Osteoblast (primary cell): ENCODE measurements around the gene PSTPIP1. TPM values are rescaled to one million over a fixed set of nuclear protein-coding genes. Genes with fewer than 3 reads are reported as not detected.
A peak's percentile ranks its signal among the peaks of the same experiment; 100 is the strongest.

Experiments used
- DNase-seq: peaks from one replicate; pipeline ENCODE4 v3.0.0; 2011; ENCODE audit warnings: low spot score, mixed read lengths; ENCODE audit not compliant: insufficient read length; ENCODE audit errors: missing footprints
- H2AFZ ChIP-seq: 2 replicates; pipeline ENCODE4 v1.6.0; 2011; ENCODE audit warnings: mild to moderate bottlenecking, low read length
- H3K27ac ChIP-seq: 2 replicates; pipeline ENCODE4 v1.5.1; 2011; ENCODE audit warnings: mild to moderate bottlenecking, low read depth, low read length, moderate library complexity
- H3K27me3 ChIP-seq: 2 replicates; pipeline ENCODE4 v1.6.0; 2012; ENCODE audit warnings: mild to moderate bottlenecking, control low read depth, inconsistent platforms, low read length, moderate library complexity; ENCODE audit not compliant: insufficient read depth
- H3K36me3 ChIP-seq: 2 replicates; pipeline ENCODE4 v1.5.1; 2011; ENCODE audit warnings: mild to moderate bottlenecking, low read length, control low read depth, moderate library complexity; ENCODE audit not compliant: insufficient read depth
- H3K4me1 ChIP-seq: 2 replicates; pipeline ENCODE4 v1.5.1; 2011; ENCODE audit warnings: mild to moderate bottlenecking, low read length, control low read depth, moderate library complexity; ENCODE audit not compliant: insufficient read depth
- H3K4me2 ChIP-seq: 2 replicates; pipeline ENCODE4 v1.6.0; 2011; ENCODE audit warnings: mild to moderate bottlenecking, low read length; ENCODE audit not compliant: insufficient read depth
- H3K4me3 ChIP-seq: fragments of 200-600 bp; sonication (generic); 3 replicates; pipeline ENCODE4 v1.5.1; 2012; ENCODE audit warnings: mild to moderate bottlenecking, low read length, inconsistent platforms; ENCODE audit not compliant: insufficient read depth
- H3K79me2 ChIP-seq: 2 replicates; pipeline ENCODE4 v1.6.0; 2012; ENCODE audit warnings: mild to moderate bottlenecking, low read length, control low read depth, inconsistent platforms; ENCODE audit not compliant: insufficient read depth
- H3K9me3 ChIP-seq: 2 replicates; pipeline ENCODE4 v1.5.1; 2011; ENCODE audit warnings: low read depth, low read length, control low read depth
- H4K20me1 ChIP-seq: 2 replicates; pipeline ENCODE4 v1.6.0; 2012; ENCODE audit warnings: mild to moderate bottlenecking, low read length, control low read depth; ENCODE audit not compliant: insufficient read depth
- total RNA-seq: library from RNA; depleted of rRNA; stranded (reverse); fragments of >200 nt; gene quantifications from 2 replicates; pipeline ENCODE4 v1.2.3, GENCODE V29; 2012
- TF ChIP-seq, protein P1 (sequence below): IDR thresholded peaks from 2 replicates; pipeline ENCODE4 v1.5.1; 2011; ENCODE audit warnings: mild to moderate bottlenecking, low read depth, low read length, moderate library complexity; ENCODE audit errors: extremely low read depth

Gene PSTPIP1
- total RNA-seq, 1 donor: not detected

DNA sequence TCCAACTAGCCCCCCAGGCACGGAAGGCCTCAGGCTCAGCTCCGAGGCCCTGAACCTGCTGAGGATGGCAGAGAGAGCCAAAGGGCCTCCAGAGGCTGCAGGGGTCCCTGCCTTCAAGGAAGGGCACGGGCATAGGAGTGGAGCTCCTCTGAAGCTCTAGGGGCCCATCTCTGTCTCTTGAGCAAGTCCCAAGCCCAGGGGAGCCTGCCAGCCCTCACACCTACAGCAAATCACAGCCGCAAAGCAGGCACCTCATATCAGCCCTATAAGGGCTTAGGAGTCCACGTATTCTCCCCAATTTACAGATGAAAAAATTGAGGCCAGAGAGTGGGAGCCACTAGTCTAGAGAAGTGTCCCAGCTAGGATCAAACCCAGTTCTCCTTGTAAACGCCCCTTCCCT is 14.2 kb downstream of the PSTPIP1 start:
- Histone ChIP-seq H3K4me1 (no peaks in the 10 kb centered on the region), H3K36me3 (no peaks in the 10 kb centered on the region), H3K4me3 (no peak overlapping the region), H3K79me2 (no peaks in the 10 kb centered on the region), H3K9me3 (no peaks in the 10 kb centered on the region), H3K27me3 (peaks cover 9% of the 10 kb centered on the region), H2AFZ (no peak overlapping the region), H4K20me1 (no peaks in the 10 kb centered on the region), H3K4me2 (no peak overlapping the region), H3K27ac (no peak overlapping the region)
- TF ChIP-seq, protein P1, sequence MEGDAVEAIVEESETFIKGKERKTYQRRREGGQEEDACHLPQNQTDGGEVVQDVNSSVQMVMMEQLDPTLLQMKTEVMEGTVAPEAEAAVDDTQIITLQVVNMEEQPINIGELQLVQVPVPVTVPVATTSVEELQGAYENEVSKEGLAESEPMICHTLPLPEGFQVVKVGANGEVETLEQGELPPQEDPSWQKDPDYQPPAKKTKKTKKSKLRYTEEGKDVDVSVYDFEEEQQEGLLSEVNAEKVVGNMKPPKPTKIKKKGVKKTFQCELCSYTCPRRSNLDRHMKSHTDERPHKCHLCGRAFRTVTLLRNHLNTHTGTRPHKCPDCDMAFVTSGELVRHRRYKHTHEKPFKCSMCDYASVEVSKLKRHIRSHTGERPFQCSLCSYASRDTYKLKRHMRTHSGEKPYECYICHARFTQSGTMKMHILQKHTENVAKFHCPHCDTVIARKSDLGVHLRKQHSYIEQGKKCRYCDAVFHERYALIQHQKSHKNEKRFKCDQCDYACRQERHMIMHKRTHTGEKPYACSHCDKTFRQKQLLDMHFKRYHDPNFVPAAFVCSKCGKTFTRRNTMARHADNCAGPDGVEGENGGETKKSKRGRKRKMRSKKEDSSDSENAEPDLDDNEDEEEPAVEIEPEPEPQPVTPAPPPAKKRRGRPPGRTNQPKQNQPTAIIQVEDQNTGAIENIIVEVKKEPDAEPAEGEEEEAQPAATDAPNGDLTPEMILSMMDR: no peak
- peak; percentile 58 for DNase-seq

DNA sequence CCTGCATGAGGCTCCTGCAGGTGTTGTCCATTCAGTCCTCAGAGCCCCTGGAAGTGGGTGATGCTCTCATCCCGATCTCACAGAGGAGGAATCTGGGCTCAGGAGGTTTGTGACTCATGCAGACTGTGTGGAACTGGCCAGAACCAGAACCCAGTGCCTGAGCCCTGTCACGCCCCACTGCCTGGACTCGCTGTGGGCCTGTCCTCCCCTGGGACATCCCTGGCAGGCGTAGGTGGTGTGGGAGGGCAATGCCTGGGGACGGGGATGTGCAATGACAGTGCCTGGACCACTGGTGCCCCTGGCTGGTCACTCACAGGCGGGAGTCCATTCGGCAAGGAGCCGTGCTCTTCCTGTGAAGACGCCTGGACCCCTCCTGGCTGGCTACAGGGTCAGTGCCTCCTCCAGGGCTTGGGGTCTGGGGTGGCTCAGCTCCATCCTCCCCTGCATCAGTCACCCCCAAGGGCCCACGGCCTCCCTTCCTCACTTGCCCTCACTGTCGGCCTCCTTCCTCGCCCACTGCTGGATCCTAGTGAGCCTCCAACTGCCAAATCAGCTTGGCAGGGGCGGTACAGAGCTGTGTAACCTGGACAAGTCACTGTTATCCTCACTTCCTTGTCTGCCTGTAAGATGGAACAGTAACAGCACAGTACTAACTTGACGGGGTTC is 14.9 kb downstream of the PSTPIP1 start:
- DNase-seq: peak; percentile 94
- Histone ChIP-seq H3K27ac (no peak overlapping the region), H3K36me3 (no peaks in the 10 kb centered on the region), H3K27me3 (peaks cover 9% of the 10 kb centered on the region), H3K9me3 (no peaks in the 10 kb centered on the region), H4K20me1 (no peaks in the 10 kb centered on the region), H3K79me2 (no peaks in the 10 kb centered on the region), H3K4me1 (no peaks in the 10 kb centered on the region), H3K4me3 (no peak overlapping the region), H2AFZ (no peak overlapping the region), H3K4me2 (no peak overlapping the region)
- TF ChIP-seq, protein P1: no peak

DNA sequence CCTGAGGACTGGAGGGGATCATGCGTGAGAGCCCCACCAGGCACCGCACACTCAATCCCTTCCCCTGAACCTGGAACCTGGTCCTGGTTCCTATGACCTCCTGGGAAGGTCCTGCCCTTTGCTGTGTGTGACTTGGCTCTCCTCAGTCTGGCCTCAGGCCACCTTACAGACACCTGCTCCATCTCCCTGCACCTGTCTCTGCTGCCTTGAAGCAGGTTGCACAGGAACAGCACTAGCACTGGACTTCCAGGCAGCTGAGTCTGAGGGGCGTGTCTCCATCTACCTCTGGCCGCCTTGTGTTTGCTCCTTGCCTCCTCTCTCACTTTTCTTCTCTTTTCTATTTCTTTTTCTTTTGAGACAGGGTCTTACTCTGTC is 15.4 kb downstream of the PSTPIP1 start:
- Histone ChIP-seq H3K27ac (no peak overlapping the region), H2AFZ (no peak overlapping the region), H3K4me1 (no peaks in the 10 kb centered on the region), H4K20me1 (no peaks in the 10 kb centered on the region), H3K36me3 (no peaks in the 10 kb centered on the region), H3K79me2 (no peaks in the 10 kb centered on the region), H3K4me2 (no peak overlapping the region), H3K27me3 (peaks cover 9% of the 10 kb centered on the region), H3K9me3 (no peaks in the 10 kb centered on the region), H3K4me3 (no peak overlapping the region)
- TF ChIP-seq, protein P1: no peak
- DNase-seq: peak; percentile 39

DNA sequence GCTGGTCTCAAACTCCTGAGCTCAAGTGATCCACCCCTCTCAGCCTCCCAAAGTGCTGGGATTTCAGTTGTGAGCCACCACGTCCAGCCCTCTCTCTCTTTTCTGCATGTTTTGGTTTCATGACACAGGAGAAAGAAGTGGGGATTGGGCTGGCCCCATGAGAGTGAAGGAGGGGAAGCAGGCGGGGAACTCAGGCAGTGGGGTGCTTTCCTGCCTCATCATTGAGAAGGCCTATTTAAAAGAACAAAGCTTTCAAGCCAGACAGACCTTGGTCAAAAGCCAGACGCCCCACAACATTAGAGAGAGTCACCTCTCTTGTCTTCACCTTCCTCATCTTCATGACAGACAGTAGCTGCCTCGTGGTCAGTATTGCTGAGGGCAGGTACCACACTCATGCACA is 15.9 kb downstream of the PSTPIP1 start:
- H3K36me3 ChIP-seq: no peaks in the 10 kb centered on the region
- no peaks in the 10 kb centered on the region for H3K4me1 ChIP-seq
- no peak overlapping the region for H2AFZ ChIP-seq
- no peak overlapping the region for H3K4me3 ChIP-seq
- DNase-seq: peak; percentile 37
- H3K4me2 ChIP-seq: no peak overlapping the region
- peaks cover 9% of the 10 kb centered on the region for H3K27me3 ChIP-seq
- no peaks in the 10 kb centered on the region for H4K20me1 ChIP-seq
- H3K27ac ChIP-seq: no peak overlapping the region
- H3K79me2 ChIP-seq: no peaks in the 10 kb centered on the region
- TF ChIP-seq, protein P1: no peak
- H3K9me3 ChIP-seq: no peaks in the 10 kb centered on the region
